ENCODE measurements around the gene FRA10AC1.

DNA sequence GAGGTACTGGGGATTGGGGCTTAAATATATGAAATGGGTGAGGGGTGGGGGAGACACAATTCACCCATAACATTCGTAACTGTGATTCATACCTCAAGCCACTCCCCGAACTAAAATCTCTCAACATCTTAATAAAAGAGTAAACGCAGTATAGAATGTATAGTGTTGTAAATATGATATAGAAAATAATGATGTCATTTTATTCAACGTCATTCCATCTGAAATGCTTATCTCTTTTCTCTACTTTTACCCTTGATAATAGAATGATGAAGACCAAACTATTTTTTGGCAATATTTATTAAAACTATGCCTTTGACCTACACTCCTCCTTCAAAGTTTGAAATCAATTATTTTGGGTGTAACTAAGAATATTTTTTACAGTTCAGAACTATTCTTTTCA is 36.4 kb downstream of the FRA10AC1 start:
- TF ChIP-seq POLR2AphosphoS5 (IDR thresholded peaks at IDR 0.05; ENCODE audit: low read depth, low read length), result no peak
- TF ChIP-seq, protein P1, sequence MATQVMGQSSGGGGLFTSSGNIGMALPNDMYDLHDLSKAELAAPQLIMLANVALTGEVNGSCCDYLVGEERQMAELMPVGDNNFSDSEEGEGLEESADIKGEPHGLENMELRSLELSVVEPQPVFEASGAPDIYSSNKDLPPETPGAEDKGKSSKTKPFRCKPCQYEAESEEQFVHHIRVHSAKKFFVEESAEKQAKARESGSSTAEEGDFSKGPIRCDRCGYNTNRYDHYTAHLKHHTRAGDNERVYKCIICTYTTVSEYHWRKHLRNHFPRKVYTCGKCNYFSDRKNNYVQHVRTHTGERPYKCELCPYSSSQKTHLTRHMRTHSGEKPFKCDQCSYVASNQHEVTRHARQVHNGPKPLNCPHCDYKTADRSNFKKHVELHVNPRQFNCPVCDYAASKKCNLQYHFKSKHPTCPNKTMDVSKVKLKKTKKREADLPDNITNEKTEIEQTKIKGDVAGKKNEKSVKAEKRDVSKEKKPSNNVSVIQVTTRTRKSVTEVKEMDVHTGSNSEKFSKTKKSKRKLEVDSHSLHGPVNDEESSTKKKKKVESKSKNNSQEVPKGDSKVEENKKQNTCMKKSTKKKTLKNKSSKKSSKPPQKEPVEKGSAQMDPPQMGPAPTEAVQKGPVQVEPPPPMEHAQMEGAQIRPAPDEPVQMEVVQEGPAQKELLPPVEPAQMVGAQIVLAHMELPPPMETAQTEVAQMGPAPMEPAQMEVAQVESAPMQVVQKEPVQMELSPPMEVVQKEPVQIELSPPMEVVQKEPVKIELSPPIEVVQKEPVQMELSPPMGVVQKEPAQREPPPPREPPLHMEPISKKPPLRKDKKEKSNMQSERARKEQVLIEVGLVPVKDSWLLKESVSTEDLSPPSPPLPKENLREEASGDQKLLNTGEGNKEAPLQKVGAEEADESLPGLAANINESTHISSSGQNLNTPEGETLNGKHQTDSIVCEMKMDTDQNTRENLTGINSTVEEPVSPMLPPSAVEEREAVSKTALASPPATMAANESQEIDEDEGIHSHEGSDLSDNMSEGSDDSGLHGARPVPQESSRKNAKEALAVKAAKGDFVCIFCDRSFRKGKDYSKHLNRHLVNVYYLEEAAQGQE (IDR thresholded peaks at IDR 0.05; ENCODE audit: borderline replicate concordance in 1 of 2, low read depth in 1 of 2, low read length in 2 of 2), result no peak
- no peak for TF ChIP-seq CBFB (CRISPR knock-in tag; IDR thresholded peaks at IDR 0.05)
- TF ChIP-seq RELA (CRISPR knock-in tag; IDR thresholded peaks at IDR 0.05), result no peak
- no peak for TF ChIP-seq ZNF10 (CRISPR knock-in tag; IDR thresholded peaks at IDR 0.05; ENCODE audit: borderline replicate concordance, low read depth)
- TF ChIP-seq NFE2L2 (IDR thresholded peaks at IDR 0.05; ENCODE audit: low read length), result no peak
- no peak for TF ChIP-seq RXRA (CRISPR knock-in tag; IDR thresholded peaks at IDR 0.05)
- TF ChIP-seq ZBTB21 (CRISPR knock-in tag; IDR thresholded peaks at IDR 0.05), result no peak
- no peak for TF ChIP-seq ZC3H4 (CRISPR knock-in tag; IDR thresholded peaks at IDR 0.05; ENCODE audit: borderline replicate concordance)

Measured in HepG2 (cell line).